GM19043 (cell line): Measurements from ENCODE around the gene BCR.

Source experiments
- ATAC-seq: cut with Tn5 transposase; IDR thresholded peaks from one replicate; pipeline ENCODE4 v1.9.1; 2021; ENCODE audit warnings: low read depth; ENCODE audit not compliant: unreplicated experiment

The BCR gene

DNA sequence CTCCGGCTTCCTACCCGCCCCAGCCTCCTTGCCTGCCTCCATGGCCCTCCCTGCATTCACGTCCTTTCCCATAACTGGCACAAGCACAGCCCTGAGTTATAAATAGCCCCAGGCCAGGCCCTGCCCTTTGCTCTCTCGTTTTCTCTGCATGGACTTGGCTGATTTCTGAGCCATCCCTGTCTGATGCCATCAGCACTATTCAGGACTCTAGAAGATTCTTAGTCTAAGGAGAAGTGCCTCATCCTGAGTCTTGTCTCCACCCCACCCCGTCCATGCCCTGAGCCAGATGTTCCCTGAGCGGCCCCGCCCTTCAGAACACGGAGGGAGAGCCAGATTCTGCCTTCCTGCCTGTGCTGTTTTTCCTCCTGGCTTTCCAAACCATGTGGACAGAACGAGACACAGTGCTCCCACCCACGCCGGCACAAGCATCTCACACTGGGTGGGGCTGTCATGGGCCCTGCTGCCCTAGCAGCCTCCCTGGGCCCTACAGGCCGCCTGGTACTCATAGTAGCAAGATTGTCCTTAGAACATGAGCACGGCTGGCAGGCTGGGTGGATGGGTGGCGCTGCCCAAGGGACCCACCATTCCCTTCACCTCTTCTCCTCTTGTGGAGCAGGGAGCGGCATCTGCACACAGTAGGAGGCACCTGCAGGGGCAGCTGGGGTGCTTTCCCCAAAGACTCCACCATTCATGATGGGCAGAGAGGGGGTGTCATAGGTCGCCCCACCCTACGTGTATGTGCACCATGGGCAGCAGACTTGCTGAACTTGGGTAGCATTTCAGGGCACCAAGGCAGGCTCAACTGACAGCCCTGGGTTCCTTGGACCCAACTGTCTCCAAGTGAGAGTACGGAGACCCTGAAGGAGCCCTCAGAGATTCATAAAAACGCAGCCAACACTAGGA is 76.9 kb downstream of the BCR start:
- no peak for ATAC-seq

DNA sequence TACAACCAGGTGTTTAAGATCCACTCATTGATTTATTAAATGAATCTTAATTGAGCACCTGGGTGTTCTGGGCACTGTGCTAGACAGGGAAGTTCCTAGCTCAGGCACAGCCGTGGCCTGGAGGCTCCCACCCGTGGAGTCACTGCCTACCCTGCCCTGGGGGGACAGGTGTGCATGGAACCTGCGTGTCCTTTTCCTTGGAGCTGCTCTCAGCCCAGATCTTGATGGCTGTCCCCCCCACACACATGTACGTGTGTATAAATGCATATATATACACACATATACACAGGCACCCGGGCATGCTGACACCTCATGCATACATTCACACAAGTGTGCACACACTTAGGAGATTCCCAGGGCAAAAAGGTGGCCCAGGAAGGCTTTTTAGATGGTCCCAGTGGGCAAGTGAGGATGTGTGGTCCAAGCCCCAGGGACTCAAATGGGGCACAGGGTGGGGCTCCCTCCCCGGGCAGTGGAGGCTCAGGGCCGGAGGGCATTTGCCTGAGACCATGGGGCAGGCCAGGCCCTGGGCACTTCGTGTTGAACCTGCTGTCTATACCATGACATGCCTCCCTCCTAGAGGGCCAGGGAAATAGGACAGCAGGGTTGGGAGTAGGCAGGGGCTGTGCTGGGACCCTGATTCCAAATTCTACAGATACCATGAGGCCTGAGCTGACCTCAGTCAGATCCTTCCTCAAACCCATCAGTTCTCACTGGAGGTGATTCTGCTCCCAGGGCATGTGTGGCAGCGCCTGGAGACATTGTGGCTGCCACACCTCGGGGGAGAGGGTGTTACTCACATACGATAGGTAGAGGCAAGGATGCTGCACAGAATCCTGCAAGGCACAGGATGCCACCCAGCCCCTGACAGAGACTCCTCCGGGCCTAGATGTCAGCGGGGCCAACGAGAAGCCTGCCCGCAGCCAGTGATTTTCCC is 77.8 kb downstream of the BCR start:
- no peak for ATAC-seq

DNA sequence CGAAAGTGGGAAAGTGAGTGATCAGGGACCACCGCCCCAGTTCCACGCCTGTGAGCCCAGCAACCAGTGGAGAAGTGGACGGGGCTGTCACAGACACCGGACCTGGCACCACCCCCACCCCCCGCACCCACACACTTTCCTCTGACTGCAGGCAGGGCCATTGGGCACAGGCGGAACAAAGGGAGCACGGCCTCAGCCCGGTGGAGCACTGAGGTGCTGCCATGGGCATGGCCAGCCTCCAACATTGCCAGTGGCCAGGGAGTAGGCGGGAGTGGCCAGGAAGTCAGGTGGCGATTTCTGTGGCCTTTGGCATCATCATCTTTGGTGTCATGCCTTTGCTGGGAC is 78.5 kb downstream of the BCR start:
- ATAC-seq = no peak

GRCh38 chr22:23259916-23260644 is 79.8 kb downstream of the BCR start:
- no peak for ATAC-seq

- no peak for ATAC-seq
Measured at GRCh38 chr22:23260645-23261581, 80.6 kb downstream of the BCR start.

DNA sequence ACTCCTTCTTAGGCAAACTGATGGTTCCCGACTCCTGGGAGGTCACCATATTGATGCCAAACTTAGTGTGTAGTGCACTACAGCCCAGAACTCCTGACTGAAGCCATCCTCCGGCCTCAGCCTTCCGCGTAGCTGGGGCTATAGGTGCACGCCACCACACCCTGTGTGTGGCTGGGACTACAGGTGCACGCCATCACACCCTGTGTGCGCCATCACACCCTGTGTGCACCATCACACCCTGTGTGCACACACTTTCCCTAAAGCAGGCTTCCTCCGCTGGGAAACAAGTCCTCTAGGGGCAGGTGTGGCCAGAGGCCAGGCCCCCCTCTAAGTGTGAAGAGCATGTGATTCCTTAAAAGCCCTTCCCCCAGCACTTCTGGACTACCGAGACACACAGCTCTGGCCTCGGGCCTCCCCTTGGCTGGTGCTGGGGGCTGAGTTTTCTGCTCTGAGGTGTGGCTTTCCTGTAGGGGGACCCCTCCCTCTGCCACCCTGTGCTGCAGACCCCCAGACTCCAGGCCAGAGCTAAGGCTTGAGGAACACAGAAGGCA is 81.7 kb downstream of the BCR start:
- ATAC-seq = no peak

- ATAC-seq = no peak
Measured at GRCh38 chr22:23262518-23263332, 82.4 kb downstream of the BCR start.

DNA sequence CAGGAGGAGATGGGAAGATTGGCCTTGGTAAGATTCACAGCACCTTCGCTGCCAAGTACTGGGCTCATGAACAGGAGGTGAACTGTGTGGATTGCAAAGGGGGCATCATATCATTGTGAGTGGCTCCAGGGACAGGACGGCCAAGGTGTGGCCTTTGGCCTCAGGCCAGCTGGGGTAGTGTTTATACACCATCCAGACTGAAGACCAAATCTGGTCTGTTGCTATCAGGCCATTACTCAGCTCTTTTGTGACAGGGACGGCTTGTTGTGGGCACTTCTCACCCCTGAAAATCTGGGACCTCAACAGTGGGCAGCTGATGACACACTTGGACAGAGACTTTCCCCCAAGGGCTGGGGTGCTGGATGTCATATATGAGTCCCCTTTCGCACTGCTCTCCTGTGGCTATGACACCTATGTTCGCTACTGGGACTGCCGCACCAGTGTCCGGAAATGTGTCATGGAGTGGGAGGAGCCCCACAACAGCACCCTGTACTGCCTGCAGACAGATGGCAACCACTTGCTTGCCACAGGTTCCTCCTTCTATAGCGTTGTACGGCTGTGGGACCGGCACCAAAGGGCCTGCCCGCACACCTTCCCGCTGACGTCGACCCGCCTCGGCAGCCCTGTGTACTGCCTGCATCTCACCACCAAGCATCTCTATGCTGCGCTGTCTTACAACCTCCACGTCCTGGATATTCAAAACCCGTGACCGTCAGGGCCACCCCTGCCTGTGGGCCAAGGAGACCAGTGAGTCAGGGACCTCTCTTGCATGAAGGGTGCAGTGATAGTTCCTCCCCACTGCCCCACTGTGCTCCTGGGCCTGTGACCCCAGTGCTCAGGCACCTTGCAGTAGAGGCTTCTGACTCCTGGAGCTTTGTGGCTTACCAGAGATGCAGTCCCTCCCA is 83.6 kb downstream of the BCR start:
- no peak for ATAC-seq

DNA sequence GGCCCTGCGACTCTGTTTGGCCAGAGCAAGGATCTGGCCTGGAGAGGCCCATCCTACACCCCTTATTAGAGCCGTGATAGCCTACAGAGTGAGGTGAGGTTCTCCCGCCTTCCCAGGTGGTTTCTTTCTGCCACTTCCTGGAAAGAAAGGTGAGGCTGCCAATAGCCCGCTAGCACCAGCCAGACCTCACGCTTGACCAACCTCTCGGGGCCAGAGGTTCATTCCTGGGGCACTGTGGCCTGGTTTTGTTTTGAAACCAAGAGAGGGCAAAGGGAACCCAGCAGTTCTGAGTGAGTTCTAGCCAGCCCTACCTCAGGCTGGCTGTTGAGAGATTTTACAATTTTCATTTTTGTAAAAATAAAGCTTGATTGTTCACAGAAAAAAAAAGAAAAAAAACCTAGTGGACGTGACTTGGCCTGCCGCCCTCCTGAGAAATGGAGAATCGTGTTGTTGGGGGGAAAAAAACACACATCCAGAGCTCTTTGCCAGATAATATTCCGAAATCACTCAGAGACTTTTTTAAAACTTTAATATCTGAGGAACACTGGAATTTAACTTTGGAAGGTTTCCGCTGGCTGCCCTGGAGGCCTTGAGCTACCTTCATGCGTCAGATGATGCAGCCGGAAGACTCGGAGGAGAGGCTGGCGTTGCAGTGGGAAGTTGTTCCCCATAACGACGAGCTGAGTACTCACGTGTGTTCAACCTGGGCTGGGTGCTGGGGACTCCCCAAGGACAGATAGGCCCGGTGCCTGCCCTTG is 84.5 kb downstream of the BCR start:
- no peak for ATAC-seq

DNA sequence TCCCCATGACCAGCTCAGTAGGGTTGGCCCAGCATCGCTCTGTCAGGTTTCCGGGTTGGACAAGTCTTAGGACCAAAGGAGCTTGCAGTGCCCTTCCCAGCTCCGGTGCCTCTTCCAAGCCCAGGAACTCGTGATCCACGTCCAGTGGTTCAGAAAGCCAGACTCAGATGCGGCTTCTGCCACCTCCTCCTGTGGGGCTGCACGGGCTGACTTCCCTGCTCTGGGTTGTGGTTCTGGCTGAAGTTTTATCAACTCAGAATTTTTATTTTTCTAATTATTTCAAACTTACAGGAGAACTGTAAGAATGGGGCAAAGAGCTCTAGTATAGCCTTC is 85.0 kb downstream of the BCR start:
- no peak for ATAC-seq

DNA sequence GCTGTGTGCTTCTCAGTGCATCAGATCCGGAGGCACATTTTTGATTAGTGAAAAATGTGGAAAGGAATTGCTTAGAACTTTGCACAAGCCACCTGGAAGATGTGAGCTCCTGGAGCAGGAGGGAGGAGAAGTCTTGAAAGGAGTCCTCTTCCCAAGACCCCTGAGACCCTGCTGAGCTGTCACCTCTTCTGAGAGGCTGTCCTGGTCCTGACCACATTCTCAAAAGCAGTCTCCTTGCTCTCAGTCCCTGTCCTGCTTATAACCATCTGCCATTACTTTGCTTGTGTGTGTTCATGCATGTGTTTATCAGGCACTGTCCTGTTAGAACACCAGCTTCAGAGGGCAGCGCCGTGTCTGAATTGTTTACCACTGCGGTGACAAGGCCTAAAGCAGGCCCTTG is 86.5 kb downstream of the BCR start:
- no peak for ATAC-seq

- no peak for ATAC-seq
Measured at GRCh38 chr22:23267226-23268043, 87.1 kb downstream of the BCR start.

DNA sequence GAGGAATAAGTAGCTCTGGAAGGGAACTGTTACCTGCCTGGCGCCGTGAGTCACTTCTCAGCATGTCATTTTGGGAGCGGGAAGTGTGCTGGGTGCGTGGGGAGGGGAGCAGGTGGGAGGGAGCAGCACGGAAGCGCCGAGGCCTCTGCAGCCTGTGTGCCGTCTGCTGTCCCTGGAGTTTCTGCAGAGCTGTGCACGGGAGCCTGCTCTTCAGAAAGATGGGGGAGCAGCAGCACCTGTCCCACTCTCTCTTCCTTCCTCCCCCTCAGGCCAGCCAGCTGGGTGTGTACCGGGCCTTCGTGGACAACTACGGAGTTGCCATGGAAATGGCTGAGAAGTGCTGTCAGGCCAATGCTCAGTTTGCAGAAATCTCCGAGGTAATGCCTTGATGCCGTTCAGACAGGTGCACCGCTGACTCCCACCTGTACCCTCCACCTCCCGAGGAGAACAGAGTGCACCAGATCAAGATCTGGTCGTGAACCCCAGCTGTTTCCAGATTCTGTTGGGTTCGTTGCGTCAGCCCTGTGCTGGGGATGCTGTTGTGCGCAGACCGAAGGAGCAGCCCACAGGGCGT is 87.9 kb downstream of the BCR start:
- ATAC-seq = no peak

- no peak for ATAC-seq
Measured at GRCh38 chr22:23268877-23269276, 88.6 kb downstream of the BCR start.

GRCh38 chr22:23269441-23270211 is 89.3 kb downstream of the BCR start:
- ATAC-seq = no peak
